Measurements from ENCODE around the gene CRACDL.

DNA sequence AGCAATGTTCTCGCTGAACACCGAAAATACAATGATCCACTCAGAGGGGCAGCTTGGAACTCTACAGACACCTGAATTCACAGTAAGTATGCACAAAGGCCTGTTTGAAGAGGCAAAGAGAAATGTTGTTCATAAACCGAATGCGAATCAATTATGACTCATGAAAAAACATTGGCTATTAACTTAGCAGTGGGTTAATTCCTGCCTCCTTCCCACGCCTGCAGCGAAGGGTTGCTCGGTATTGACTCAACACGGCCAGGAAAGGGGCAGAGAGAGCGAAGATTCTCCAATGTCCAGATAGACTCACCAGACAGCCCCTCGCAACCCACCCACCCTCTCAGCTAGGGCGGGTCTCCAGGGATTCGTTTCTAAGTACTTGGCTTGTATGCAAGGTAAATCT is 9.4 kb downstream of the CRACDL start:
- no peak for TF ChIP-seq FOXM1 (IDR thresholded peaks at IDR 0.05; ENCODE audit: borderline replicate concordance, low read depth)
- TF ChIP-seq, protein P1, sequence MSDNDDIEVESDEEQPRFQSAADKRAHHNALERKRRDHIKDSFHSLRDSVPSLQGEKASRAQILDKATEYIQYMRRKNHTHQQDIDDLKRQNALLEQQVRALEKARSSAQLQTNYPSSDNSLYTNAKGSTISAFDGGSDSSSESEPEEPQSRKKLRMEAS (IDR thresholded peaks at IDR 0.05): no peak
- TF ChIP-seq, protein P2, sequence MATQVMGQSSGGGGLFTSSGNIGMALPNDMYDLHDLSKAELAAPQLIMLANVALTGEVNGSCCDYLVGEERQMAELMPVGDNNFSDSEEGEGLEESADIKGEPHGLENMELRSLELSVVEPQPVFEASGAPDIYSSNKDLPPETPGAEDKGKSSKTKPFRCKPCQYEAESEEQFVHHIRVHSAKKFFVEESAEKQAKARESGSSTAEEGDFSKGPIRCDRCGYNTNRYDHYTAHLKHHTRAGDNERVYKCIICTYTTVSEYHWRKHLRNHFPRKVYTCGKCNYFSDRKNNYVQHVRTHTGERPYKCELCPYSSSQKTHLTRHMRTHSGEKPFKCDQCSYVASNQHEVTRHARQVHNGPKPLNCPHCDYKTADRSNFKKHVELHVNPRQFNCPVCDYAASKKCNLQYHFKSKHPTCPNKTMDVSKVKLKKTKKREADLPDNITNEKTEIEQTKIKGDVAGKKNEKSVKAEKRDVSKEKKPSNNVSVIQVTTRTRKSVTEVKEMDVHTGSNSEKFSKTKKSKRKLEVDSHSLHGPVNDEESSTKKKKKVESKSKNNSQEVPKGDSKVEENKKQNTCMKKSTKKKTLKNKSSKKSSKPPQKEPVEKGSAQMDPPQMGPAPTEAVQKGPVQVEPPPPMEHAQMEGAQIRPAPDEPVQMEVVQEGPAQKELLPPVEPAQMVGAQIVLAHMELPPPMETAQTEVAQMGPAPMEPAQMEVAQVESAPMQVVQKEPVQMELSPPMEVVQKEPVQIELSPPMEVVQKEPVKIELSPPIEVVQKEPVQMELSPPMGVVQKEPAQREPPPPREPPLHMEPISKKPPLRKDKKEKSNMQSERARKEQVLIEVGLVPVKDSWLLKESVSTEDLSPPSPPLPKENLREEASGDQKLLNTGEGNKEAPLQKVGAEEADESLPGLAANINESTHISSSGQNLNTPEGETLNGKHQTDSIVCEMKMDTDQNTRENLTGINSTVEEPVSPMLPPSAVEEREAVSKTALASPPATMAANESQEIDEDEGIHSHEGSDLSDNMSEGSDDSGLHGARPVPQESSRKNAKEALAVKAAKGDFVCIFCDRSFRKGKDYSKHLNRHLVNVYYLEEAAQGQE (IDR thresholded peaks at IDR 0.05; ENCODE audit: low read depth): no peak
- no peak for TF ChIP-seq TAF1 (IDR thresholded peaks at IDR 0.05; ENCODE audit: low read depth)
- TF ChIP-seq ZBTB7A (IDR thresholded peaks at IDR 0.05; ENCODE audit: low read depth): no peak
- TF ChIP-seq NFIC (IDR thresholded peaks at IDR 0.05): no peak
- TF ChIP-seq CREB1 (IDR thresholded peaks at IDR 0.05; ENCODE audit: low read depth): no peak
- TF ChIP-seq EGR1 (IDR thresholded peaks at IDR 0.05): no peak
- no peak for TF ChIP-seq YY1 (IDR thresholded peaks at IDR 0.05; ENCODE audit: low read depth)
